Frontal cortex (tissue), 4 donors: ENCODE measurements around the gene ABLIM2. TPM values are rescaled to one million over a fixed set of nuclear protein-coding genes. Genes with fewer than 3 reads are reported as not detected.

Experiments used
- DNase-seq, 2 donors: peaks; one replicate each; pipeline ENCODE4 v3.0.0; 2012; ENCODE audit warnings: low spot score in 2 of 2
- FAIRE-seq: peaks from 2 replicates; lab custom pipeline; 2012; peaks lifted over from hg19 to GRCh38; lab: Jason Lieb, UNC
- total RNA-seq: library from RNA; depleted of rRNA; stranded (reverse); fragments of >200 nt; gene quantifications from one replicate; pipeline ENCODE4 v1.2.3, GENCODE V29; 2014
- donor health status: control.
- donor health status: control.
- donor health status: control.

The ABLIM2 gene
- total RNA-seq, 1 donor from 2014 or later: 9.4 TPM

DNA sequence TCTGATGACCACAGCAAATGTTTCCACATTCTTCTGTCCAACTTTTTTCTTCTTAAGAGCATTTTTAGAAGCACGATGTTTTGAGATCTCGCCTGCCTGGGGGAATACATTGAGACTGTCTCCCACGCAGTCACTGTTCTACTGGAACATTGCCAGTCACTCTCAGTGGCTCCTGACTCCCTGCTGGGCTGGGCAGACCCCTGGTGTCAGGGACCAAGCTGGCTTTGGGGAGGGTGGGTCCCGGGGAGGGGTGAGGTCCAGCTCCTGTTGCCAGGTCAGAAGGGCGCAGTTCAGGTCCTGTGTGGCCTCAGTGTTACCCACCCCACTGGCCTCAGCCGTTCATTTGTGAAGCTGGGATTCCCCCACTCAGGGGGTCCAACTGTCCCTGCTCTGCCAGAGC lies 18.9 kb upstream of the ABLIM2 start:
- no peak for FAIRE-seq
- no peak for DNase-seq

DNA sequence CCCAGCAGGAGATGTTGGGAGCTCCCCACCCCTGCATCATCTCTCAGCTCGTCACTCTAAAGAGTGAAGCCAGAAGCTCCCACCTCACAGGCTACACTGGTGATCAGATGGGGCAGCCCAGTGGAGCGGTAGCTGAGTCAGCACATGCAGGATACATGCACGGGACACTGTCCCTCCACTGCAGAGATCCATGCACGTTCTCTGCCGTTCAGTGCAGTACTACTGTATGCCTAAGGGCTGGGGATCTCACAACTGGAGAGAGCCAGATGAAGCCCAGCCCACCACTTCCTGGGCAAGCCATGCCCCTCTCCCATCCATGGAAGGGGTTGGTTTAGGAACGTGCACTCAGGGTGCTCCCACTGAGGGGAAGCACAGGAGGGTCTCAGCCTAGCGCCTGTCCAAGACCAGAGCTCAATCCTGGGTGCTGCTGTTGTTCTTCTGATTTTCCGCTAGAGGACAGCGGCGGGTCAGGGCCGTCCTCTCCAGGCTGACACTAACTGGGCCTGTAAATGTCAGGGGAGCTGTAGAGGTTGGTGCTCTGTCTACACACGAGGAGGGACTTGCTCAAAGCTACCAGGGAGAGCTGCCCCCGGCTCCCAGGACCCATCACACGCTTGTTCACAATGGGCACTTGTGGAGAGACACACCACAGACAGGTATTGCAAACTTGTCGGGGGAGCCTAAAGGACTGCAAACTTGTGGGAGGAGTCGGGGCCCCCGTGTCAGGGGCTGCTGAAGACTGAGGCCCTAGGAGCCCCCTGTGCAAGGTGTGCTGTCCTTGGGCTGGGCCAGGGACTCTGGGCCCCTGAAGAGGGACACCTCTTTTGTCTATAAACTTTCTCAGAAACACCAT lies 18.2 kb upstream of the ABLIM2 start:
- FAIRE-seq: no peak
- no peak for DNase-seq

GRCh38 chr4:8175686-8176085 lies 17.1 kb upstream of the ABLIM2 start:
- FAIRE-seq (no peak), DNase-seq (no peak)

DNA sequence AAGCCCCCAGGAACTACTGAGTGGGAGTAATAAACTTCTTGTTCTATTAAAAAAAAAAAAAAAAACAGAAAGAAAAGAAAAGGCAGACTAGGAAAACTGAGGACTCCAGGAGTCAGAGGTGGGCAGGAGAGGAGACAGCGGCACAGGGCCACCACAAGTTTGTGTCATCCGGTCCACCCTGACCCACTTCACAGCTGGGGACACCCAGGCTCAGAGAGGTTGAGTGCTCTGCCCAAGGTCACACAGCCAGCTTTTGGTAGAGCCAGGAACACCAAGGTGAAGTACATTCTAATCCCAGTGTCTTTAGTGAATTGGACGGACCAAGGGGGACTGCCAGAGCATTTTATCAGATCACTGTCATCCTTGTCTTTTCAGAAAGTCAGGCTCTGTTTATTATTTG lies 16.4 kb upstream of the ABLIM2 start:
- FAIRE-seq: no peak
- DNase-seq: no peak

DNA sequence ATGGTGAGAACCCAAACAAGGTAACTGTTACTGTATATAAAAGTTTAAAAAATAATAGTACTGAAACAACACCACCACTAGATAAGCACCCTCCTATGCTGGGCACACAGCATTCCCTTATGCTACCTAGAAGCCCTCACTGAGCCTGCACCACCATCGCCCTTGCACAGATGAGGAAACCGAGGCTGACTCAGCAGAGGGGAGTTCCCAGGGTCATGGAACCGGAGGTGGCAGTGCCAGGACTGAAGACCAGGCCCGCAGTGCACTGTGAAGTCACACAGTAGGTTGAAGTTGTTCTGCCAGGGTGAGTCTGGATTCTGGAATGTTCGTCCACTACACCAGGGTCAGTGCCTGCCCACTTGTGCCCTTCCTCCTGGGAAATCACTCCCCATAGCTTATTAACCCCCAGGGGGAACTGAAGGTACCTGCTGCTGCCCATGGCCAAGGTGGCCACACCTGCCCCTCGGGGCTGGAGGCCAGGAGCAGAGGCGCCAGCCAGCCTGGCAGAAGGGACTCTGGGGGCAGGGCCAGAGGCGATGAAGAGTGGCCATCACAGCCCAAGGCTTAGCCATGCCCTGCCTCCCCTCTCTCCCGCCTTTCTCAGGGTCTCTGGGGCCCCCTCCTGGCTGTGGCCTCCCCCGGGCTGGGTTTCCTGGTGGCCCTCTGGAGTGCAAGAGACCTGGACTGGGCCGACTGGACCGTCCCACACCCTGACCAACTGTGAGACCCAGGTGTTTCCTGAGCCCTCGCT lies 15.1 kb upstream of the ABLIM2 start:
- no peak for DNase-seq
- FAIRE-seq: no peak

DNA sequence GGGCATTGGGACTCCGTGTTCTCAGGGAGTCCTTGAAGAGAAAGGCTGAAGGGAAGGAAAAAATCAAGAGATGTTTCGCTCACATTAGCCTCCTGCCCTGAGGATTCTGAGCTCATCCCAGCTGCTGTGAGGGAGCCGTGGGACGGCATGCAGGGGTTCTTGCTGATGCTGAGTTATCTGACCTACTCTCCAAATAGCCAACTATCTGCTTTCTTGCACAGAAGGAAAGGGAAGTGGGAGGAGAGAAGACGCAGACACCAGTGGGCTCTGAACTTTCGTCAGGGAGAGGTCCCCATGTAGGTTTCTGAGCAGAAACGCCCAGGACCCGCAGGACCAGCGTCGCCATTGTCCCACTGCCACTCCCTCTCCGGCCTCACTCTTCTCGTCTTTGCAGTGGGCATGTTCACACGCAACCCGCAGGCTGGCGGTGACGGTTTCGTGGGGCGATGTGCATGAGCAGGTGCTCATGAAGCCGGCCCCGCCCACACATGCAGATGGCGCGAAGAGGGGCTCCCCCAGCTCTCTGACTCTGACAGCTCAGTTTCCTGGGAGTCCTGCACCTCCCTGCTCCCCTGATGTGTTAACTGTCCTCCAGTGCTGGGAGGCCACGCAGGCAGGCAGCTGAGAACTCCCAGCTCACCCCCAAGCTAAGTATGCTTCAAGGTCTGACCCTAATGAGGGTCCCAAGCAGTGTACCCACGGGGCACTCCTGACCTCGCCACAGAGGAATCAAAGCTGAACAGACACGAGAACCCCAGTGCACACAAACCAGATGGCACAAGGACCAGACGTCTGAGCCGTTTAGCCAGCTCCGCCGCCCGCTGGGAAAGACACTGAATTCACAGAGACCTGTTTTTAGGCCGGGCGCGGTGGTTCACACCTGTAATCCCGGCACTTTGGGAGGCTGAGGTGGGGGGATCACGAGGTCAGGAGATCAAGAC lies 13.6 kb upstream of the ABLIM2 start:
- FAIRE-seq (no peak), DNase-seq (no peak)

- FAIRE-seq (no peak), DNase-seq (no peak)
Observed at GRCh38 chr4:8171266-8171665, 12.7 kb upstream of the ABLIM2 start.

DNA sequence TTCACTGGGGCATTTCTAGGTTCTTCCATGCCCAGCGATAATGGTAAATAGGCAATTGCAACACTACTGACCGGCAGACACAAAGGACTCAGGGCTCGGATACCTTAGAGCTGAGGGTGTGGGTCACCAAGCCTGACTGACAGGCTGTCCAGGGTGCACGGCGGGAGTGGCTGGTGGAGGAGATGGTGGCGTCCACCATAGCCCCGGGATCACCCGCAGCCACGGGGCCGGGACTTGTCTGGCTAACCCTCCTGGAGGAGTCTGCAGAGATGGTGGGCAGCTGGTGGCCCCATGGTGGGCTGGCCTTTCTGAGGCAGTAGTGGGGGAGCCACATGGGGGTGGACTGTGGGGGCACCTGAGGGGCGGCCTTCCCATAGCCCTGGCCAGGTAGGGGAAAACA lies 11.7 kb upstream of the ABLIM2 start:
- no peak for FAIRE-seq
- DNase-seq: no peak

DNA sequence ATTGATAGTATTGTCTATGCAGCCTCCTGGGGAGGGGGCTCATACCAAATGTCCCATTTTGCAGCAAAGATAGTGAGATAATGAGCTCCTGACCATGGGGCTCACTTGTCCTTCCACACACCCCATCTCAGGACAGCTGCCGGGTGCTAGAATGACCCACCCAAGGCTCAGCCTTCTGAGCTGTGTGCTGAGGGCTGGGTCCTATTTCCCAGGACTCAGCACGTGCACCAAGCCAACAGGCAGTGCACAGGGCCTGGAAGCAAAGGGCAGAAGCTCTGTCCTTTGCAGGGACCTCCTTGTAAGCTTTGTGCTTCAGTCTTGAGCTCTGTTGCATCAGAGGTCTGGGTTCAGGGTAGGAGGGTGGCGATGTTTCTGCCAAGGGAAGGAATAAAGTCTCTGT lies 11.2 kb upstream of the ABLIM2 start:
- FAIRE-seq (no peak), DNase-seq (no peak)

- DNase-seq (no peak), FAIRE-seq (no peak)
Observed at GRCh38 chr4:8168832-8169598, 10.4 kb upstream of the ABLIM2 start.

DNA sequence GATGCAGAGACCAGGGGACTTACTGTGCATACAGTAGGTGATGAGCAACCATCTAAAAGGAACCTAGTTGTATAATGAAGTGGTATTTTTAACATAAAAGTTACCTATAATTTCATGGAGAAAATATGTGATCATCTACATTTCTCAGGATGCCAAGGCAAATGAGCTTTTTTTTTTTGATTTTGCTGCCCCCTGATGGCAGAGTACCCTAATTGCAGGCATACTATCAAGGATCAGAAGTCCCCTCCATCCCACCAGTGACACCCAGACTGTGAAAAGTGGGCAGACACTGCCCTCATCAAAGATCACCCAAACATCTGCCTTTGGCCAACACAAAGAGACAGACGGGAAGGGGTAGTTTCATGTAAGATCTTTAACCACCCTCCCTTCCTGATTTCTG lies 9.6 kb upstream of the ABLIM2 start:
- DNase-seq: no peak
- no peak for FAIRE-seq

GRCh38 chr4:8167815-8168214 lies 9.2 kb upstream of the ABLIM2 start:
- DNase-seq (no peak), FAIRE-seq (no peak)

GRCh38 chr4:8167291-8167690 lies 8.7 kb upstream of the ABLIM2 start:
- no peak for FAIRE-seq
- DNase-seq: no peak

DNA sequence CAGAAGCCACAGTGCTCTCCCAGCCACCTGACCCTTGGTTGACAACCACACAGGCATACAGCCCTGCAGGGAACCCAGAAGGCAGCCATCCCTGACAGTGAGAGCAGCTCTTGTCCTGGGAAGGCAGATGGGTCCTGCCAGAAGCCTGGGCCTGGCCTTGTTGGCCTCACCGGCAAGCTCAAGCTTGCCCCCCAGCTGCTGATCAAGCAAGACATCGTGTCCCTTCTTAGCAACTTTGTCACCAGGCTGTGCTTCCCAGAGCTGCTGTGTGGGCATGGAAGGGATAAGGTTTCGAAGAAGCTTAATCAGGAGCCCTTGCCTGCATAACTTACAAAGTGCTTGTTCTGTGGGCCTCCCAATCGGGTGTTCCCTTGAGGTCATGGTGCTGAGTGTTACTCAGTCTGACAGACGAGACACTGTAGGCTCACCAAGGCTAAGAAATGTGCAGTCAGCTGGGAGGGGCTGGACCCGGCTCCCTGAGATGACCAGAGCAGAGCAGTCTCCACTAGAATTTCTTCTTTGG lies 6.8 kb upstream of the ABLIM2 start:
- FAIRE-seq (no peak), DNase-seq (no peak)

GRCh38 chr4:8164687-8165086 lies 6.1 kb upstream of the ABLIM2 start:
- DNase-seq: no peak
- FAIRE-seq: no peak

DNA sequence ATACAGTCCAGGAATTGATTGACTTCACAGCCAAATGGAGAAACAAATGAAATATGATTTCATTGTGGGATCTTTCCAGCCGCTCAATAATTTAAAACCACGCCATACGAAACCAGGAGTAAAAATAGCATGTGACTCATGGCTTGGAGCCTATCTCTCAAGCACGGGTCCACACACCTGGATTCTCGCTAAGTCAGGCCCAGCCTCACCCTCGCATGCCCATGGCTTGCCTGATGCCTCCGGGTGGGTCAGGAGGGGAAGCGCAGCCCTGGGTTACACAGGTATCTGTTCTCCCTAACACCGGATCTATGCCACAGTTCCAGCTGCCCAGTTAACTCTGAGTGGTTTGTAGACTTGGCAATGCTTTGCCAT lies 5.6 kb upstream of the ABLIM2 start:
- DNase-seq (no peak), FAIRE-seq (no peak)

DNA sequence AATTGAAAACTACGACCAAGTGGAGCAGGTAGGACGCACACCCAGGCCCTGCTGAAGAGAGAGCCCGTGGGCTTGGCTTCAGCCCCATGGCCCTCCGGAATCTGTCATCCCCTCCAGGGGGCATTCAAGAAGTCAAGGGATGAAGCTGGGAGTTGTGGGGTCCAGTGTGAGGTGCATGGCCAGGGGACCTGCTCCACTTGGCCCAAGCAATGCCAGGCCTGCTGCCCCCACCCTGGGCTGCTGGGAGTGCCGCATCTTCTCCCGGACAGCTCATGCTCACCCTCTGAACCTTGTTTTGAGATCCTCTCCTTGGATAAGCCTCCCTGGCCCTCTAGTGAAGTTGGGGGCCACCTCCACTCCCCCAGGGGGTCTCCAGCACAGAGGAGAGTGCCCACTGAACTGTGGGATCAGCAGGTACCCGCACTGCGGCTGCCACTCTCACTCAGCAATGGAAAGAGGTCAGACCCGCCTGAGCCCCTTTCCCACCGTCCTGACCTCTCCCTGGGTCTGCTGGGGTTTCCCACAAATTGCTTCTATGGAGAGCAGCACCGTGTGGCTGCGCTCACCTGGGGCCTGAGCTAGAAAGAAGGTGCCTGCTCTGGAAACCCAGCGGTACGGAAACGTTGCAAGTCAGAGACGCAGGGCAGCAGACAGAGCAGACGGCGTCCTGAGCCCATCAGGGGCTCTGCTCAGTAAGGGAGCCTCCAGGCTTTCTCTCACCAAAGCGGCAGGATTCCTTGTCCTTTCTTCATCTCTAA lies 5.0 kb upstream of the ABLIM2 start:
- no peak for DNase-seq
- FAIRE-seq: no peak

DNA sequence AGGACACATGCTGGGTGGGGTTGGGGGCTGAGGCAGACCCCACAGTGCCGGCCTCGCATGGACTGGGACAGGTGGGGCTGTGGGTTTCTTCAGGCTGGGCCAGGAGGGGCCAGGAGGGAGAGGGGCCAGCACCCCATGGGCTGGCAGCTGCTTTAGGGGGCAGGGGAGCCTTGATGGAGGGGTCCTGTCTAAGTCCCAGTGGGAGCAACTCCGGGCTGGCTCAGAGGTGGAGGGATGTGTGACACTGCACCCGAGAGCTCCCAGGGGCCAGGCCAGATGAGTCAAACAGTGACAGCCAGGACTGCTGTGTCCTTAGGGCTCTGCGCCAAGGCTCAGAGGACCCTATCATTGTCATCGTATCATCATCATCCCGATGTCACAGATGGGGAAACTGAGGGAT lies 4.4 kb upstream of the ABLIM2 start:
- FAIRE-seq (no peak), DNase-seq (no peak)

DNA sequence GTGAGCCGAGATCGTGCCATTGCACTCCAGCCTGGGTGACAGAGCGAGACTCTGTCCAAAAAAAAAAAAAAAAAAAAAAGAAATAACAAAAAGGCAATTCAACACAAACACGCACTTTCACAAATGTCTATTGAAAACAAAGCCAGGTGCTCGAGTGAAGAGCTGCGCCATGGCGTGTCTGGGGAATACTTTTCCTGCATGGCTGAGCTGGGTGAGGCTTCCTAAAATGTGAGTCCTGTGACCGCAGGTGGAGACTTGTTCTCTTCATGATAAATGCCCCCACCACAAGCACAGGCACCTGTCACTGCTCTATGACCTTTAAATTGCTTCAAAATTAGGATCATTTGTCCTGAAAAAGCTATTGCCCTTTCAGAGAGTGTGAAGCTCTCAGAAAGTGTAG lies 4.0 kb upstream of the ABLIM2 start:
- FAIRE-seq (no peak), DNase-seq (no peak)
